NCI-H2171 treated with DMSO at 0.1 percent for 48 hours (cell line): ENCODE data around the gene PORCN.

ENCODE experiments used
- DNase-seq: peaks from one replicate; lab custom pipeline; 2025; lab: John Stamatoyannopoulos, UW

The PORCN gene

DNA sequence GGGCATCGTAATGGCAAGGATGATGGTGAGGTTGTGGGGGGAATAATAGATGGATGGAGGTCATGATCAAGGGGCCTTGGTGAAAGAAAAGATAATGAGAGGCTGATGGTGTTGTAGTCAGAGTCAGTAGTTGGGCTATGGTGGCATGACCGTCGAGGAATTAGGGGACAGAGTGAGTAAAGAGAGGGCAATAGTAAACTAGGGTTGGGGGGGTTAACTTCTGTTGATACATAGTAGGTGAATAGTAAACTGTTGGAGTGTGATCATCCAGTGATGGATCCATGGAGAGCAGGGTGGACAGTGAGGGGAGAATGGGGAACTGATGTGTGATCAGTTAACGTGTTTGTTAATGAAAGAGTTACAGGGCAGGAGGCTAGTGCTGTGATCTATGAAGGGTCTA, 31.9 kb upstream of the PORCN start:
- DNase-seq, result no peak

GRCh38 chrX:48477960-48478755, 30.6 kb upstream of the PORCN start:
- no peak for DNase-seq

DNA sequence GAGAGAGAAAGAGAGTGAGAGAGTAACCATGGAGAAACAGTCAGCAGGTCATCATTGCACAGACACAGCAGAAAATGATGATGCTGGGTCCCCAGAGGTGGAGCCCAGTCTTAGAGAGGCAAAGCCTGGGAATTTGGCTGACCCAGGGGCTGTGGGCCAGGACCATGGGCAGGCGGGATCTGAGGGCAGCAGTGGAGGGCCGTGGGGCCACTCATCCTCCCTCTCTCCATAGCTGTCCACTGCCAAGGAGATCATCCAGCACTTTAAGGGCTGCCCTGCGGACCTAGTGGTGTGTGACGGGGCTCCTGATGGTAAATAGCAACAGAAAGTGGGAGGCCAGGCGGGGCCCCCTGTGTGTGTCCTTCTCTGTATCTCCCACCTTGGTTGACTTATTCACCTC, 30.0 kb upstream of the PORCN start:
- DNase-seq, result no peak

GRCh38 chrX:48480142-48480541, 28.6 kb upstream of the PORCN start:
- no peak for DNase-seq

DNA sequence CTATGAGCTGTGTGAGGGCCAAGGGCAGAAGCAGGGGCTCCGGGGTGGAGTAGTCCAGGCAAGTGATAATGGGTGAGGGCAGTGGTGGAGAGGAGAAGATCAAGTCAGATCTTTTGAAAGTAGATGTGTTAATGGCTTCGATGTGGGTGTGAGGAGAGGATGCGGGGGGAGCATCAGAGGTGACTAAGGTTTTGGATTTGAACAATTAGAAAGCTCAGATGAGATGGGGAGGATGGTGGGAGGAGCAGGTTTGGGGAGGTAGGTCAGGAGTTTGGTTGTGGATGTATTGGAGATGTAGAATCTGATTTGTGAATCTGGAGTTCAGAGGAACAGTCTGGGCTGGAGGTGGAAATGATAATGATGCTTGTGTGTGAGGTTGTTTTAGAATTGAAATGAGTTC, 28.2 kb upstream of the PORCN start:
- no peak for DNase-seq

GRCh38 chrX:48482526-48482925, 26.3 kb upstream of the PORCN start:
- no peak for DNase-seq

DNA sequence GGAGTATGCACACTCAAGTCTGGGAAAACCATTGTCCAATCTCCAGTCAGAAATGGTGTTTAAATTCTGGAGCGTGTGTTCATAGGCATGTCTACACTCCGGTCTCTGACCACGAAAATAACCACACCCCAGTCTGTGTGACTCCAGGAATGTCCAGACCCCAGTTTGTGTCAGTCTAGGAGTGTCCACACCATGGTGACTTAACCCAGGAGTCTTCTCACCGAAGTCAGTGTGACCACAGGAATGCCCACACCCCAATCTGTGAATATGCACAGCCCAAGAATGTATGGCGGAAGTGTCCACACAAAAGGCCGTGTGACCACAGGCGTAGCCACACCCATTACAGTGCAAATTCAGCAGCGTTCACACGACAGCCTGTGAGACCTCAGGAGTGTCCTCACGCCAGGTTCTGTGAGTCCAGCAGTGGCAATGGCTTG, 21.4 kb upstream of the PORCN start:
- DNase-seq, result no peak

- DNase-seq, result no peak
These were observed 20.8 kb upstream of the PORCN start for GRCh38 chrX:48488034-48488433.

DNA sequence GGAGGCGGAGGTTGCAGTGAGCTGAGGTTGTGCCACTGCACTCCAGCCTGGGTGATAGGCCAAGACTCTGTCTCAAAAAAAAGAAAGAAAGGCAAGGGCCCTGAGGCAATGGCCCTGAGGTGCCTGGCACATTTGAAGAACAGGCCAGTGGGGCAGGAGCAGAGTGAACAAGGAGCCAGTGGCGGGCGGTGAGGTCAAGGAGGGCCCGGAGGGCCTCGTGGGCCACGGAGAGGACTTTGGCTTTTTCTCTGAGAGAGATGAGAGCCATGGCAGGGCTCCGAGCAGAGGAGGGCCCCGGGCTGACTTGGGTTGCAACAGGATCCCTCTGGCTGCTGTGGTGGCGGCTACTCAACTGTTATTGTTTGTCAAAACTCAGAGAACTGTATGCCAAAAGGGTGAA, 19.5 kb upstream of the PORCN start:
- DNase-seq, result no peak

DNA sequence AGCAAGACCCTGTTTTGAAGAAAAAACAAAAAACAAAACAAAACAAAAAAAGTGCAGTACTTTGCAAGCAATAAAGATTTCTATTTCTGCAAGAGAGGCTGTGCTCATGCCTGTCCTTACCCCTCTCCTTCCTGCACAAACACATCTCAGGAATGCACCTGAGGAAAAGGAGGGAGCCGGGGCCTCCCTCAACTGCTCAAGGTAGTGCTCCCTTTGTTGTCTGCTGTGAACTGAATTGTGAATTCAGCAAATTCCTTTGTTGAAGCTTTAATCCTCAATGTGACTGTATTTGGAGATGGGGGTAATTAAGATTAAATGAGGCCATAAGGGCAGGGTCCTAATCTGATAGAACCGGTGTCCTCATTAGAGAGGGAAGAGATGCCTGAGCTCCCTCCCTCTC, 18.9 kb upstream of the PORCN start:
- DNase-seq, result no peak

DNA sequence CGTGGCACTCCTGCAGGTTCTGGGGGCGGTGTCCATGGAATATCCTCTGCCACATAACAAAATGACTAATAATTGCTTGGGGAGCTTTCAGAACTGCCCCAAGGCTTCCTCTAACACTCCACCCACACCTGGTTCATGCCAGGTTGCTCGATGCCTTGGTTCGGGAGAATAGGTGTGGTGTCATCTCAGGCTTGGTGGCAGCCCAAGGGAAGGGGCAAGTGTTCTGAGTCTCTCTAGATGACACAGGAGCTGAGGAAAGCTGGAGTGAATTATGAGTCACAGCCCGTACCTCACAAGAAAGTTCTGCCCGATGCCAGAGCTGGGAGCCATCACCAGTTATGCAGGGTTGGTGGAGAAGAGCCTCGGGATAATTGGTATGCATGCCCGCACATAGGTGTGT, 18.1 kb upstream of the PORCN start:
- DNase-seq, result no peak

- no peak for DNase-seq
These were observed 17.0 kb upstream of the PORCN start for GRCh38 chrX:48491809-48492208.

DNA sequence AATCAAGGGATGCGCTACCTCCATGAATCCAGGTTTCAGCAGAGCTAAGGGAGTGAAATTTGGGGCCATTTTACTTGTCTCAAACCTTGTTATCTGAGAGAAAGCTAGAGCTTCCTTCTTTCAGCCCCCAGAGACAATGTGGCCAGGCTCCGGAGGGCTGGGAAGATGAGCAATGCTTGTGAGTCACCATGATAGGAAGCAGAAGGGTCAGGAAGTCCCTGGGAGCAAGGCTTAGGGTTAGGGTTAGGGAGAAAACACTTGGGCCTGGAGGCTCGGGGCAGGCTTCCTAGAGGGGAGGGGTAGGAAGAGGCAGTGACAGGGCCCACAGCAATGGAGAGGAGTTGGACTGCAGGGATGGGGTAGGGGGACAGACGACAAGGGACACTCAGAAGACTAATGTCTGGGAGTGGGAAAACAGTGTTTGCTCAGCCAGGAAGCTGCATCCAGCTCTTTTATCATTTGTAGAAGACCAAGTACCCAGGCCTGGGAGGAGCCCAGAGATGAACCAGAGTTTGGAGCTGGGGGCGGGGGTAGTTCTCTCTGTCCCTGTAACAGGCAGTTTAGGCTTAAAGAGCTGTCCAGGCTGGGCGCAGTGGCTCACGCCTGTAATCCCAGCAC, 16.4 kb upstream of the PORCN start:
- no peak for DNase-seq

DNA sequence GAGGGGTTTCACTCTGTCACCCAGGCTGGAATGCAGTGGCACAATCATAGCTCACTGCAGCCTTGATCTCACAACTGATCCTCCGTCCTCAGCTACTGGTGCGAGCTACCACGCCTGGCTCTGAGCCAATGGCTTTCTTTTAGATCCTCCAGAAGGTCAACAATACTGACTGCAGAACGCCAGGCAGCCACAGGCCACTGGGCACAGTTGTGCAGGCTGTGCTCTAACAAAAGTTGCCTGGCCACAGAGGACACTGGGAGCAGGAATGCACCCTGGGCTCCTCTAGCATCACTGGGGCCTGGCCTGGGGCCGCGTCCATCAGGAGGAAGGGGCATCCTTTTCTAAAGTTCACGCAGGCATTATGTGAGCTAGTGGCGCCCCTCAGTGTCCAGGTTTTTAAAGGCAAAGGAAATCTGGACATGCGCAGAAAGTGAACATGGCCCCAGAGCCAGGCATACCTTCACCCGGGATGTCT, 14.9 kb upstream of the PORCN start:
- DNase-seq, result no peak

DNA sequence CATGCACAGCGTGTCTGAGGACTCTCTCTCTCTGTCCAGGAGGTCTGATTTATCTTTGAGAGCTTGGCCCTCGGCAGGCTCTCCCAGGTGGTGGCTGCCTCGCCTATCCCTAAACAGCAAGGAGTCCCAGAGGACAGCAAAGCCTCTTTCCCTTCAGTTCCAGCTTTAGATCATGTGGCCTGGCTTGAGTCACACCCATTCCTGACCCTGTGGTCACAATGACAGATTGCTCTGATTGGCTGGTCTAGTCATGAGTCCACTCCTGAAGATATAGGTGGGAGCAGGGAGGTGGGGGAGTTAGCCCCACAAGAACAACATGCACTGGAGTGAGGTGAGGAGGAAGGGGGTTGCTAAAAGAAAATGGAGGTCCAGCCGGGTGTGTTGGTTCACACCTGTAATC, 12.1 kb upstream of the PORCN start:
- DNase-seq, result no peak

DNA sequence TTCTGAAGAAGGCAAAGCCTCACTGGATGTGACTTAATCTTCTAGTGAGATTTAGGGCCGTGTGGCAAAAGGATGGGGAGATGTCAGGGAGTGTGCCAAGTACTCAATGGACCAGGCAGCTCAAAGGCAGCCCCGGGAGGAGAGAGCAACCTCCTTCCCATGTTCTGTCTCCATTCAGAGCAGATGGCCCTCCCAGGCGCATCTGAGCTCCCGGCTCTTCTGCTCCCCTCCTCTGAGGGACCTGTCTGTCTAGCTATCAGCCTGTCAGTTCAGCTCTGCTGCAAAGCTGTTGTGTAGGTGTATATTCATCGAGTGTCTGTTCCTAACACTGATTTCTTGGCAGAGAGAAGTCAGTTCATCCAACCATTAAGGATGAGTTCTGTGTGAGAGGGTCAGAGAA, 10.9 kb upstream of the PORCN start:
- no peak for DNase-seq

DNA sequence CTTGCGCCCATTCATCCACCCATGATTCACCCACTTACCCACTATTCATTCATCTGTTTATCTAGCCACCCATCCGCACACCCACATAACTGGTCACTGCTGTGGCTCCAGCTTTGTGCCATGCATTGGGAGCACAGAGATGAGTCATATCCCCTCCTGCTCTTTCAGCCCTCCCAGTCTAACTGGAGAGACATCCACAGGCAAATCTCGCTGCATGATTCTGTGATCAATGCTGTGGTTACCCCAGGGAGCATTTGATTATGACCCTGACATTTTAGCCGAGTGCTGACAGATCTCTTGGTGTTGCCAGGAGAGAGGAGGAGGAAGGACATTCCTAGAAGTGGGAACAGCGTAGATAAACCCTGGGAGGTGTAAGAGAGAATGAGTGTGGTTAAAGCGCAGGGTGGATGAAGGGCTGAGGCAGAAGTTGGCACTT, 10.4 kb upstream of the PORCN start:
- DNase-seq, result no peak

DNA sequence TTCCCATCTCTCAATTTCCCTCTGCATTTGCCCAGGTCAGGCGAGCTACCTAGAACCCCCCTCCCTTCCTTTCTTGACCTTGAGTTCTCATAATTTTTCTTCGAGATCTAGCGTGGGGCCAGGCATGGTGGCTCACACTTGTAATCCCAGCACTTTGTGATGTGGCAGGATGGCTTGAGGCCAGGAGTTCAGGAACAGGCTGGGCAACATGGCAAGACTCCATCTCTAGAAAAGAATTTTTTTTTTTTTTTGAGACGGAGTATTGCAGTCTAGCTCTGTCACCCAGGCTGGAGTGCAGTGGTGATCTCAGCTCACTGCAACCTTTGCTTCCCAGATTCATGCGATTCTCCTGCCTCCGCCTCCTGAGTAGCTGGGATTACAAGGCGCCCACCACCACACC, 4.5 kb upstream of the PORCN start:
- no peak for DNase-seq

DNA sequence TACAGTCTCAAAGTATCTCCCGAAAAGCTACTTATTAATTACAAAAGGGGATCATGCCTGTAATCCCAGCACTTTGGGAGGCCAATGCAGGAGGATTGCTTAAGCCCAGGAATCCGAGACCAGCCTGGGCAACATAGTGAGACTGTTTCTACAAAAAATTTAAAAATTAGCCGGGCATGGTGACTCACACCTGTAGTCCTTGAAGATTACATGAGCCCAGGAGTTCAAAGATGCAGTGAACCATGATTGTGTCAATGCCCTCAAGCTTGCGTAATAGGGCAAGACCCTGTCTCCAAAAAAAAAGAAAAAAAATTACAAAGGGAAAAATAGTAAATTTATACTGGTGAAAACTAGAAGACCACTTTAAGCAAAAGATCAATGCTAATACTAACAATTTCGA, 3.3 kb upstream of the PORCN start:
- no peak for DNase-seq

DNA sequence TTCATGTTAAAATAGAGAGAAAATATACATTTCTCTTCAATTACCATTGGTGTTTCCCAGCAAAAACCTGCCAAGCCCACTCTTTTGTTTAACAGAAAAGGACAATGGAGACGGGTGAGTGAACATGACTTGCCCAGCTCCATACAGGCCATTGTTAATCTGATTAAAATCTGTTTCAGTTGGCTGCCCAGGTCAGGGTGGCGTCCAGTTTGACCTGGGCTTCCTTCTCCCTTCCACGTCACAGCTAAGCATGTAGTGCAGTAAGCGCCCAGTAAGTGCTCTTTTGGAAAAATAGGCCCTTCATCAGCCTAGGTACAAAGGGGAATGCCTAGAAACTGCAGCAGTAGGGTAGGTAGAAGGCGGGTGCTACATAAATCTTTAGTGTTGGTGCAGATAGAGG, 1.5 kb upstream of the PORCN start:
- DNase-seq, result no peak

DNA sequence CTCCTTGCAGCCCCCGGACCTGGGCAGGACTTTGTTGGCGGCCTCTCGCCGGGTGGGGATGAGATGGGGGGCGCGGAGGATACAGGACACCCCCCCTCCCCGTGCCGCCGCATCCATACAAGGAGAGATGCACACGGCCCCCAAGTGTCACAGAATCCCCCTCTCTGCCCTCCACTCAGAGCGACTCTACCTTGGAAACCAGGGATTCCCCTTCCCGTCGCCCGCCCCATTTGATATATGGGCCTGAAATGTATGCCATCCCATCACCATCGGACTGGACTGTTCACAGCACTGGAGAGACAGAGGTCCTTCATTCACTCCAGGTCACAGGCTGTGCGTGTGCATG, 426 bp downstream of the PORCN start:
- no peak for DNase-seq

GRCh38 chrX:48509619-48510018, 827 bp downstream of the PORCN start:
- DNase-seq, result no peak

- DNase-seq, result no peak
These were observed 2.8 kb downstream of the PORCN start for GRCh38 chrX:48511560-48511959.

DNA sequence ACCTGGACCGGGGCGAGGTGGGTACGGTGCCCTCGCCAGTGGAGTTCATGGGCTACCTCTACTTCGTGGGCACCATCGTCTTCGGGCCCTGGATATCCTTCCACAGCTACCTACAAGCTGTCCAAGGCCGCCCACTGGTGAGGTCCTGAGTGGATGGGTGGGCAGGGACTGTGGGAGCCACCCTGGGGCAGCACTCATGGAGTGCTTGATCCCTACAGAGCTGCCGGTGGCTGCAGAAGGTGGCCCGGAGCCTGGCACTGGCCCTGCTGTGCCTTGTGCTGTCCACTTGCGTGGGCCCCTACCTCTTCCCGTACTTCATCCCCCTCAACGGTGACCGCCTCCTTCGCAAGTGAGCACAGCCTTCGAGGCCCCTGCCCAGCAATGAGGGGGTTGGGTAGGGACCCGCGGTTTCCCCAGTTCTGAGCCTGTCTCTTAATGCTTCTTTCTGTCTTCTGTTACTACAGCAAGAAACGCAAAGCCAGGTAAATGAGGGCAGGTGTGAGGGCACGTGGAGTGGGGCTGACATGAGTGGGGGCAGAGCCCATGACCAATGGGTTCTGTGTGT, 3.7 kb downstream of the PORCN start:
- no peak for DNase-seq
